ENCODE measurements around the gene TMEM208. TPM values are rescaled to one million over a fixed set of nuclear protein-coding genes. Genes with fewer than 3 reads are reported as not detected.

The TMEM208 gene
- total RNA-seq, 1 experiment from 2014 or later, result 19.5 TPM

- peak overlapping the region; percentile 99 for H3K4me2 ChIP-seq (ENCODE audit: low read depth, low read length, poor library complexity, severe bottlenecking)
- peak overlapping the region; percentile 100; the same call in 1 of the 2 replicates for H3K9ac ChIP-seq (ENCODE audit: low read length)
- H3K36me3 ChIP-seq (ENCODE audit: insufficient read depth, low read length), result peaks cover 15% of the 10 kb centered on the region
- DNase-seq, result no peak
- H4K20me1 ChIP-seq (ENCODE audit: insufficient read depth, low read depth, low read length), result peaks cover 34% of the 10 kb centered on the region
- no peak overlapping the region for H2AFZ ChIP-seq (ENCODE audit: low read length)
- no peak overlapping the region for H3K4me3 ChIP-seq (ENCODE audit: low read length)
- peaks cover 16% of the 10 kb centered on the region for H3K4me1 ChIP-seq (ENCODE audit: low read length)
- no peaks in the 10 kb centered on the region for H3K27me3 ChIP-seq (ENCODE audit: low read length)
- H3K79me2 ChIP-seq (ENCODE audit: low read length), result peaks cover 26% of the 10 kb centered on the region
- no peak overlapping the region for H3K27ac ChIP-seq (ENCODE audit: low read length)
- no peaks in the 10 kb centered on the region for H3K9me2 ChIP-seq (replicated peaks; ENCODE audit: insufficient read depth, low read length)
- H3K9me3 ChIP-seq (ENCODE audit: low read length), result no peaks in the 10 kb centered on the region
These were observed 32.7 kb upstream of the TMEM208 start for GRCh38 chr16:67194260-67194659.

DNA sequence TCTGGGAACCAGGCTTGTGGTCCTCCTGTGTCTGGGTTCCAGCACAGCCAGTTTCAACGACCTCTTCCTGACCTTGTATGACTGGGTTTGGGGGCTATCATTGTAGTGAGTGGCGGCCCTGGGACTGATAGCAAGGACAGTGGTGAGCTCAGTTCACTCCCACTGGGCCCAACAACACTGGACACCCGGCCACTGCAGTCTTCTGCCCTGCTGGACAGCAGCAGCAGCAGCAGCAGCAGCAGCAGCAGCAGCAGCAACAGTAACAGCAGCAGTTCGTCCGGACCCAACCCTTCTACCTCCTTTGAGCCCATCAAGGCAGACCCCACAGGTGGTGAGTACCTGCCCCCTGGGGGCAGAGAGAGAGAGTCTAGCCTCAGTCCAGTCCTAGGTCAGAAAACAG is 31.3 kb upstream of the TMEM208 start:
- no peak overlapping the region for H2AFZ ChIP-seq (ENCODE audit: low read length)
- H3K27ac ChIP-seq (ENCODE audit: low read length), result no peak overlapping the region
- H3K79me2 ChIP-seq (ENCODE audit: low read length), result peaks cover 26% of the 10 kb centered on the region
- no peaks in the 10 kb centered on the region for H3K9me2 ChIP-seq (replicated peaks; ENCODE audit: insufficient read depth, low read length)
- no peak overlapping the region for H3K4me3 ChIP-seq (ENCODE audit: low read length)
- H3K4me2 ChIP-seq (ENCODE audit: low read depth, low read length, poor library complexity, severe bottlenecking), result no peak overlapping the region
- peaks cover 34% of the 10 kb centered on the region for H4K20me1 ChIP-seq (ENCODE audit: insufficient read depth, low read depth, low read length)
- peaks cover 16% of the 10 kb centered on the region for H3K4me1 ChIP-seq (ENCODE audit: low read length)
- no peaks in the 10 kb centered on the region for H3K9me3 ChIP-seq (ENCODE audit: low read length)
- peaks cover 15% of the 10 kb centered on the region for H3K36me3 ChIP-seq (ENCODE audit: insufficient read depth, low read length)
- no peaks in the 10 kb centered on the region for H3K27me3 ChIP-seq (ENCODE audit: low read length)
- no peak for DNase-seq
- H3K9ac ChIP-seq (ENCODE audit: low read length), result no peak overlapping the region

- Histone ChIP-seq H3K9me2 (replicated peaks; ENCODE audit: insufficient read depth, low read length) (no peaks in the 10 kb centered on the region), H3K4me1 (ENCODE audit: low read length) (peaks cover 16% of the 10 kb centered on the region), H3K9ac (ENCODE audit: low read length) (no peak overlapping the region), H3K4me2 (ENCODE audit: low read depth, low read length, poor library complexity, severe bottlenecking) (no peak overlapping the region), H3K27me3 (ENCODE audit: low read length) (no peaks in the 10 kb centered on the region), H2AFZ (ENCODE audit: low read length) (no peak overlapping the region), H3K27ac (ENCODE audit: low read length) (no peak overlapping the region), H3K4me3 (ENCODE audit: low read length) (no peak overlapping the region), H3K9me3 (ENCODE audit: low read length) (no peaks in the 10 kb centered on the region), H3K36me3 (ENCODE audit: insufficient read depth, low read length) (peaks cover 17% of the 10 kb centered on the region), H4K20me1 (ENCODE audit: insufficient read depth, low read depth, low read length) (peaks cover 34% of the 10 kb centered on the region), H3K79me2 (ENCODE audit: low read length) (peaks cover 26% of the 10 kb centered on the region)
- no peak for DNase-seq
These were observed 30.0 kb upstream of the TMEM208 start for GRCh38 chr16:67196881-67197280.

GRCh38 chr16:67197704-67198103 is 29.2 kb upstream of the TMEM208 start:
- H3K4me1 ChIP-seq (ENCODE audit: low read length), result peaks cover 16% of the 10 kb centered on the region
- H3K4me2 ChIP-seq (ENCODE audit: low read depth, low read length, poor library complexity, severe bottlenecking), result no peak overlapping the region
- H3K9me3 ChIP-seq (ENCODE audit: low read length), result no peaks in the 10 kb centered on the region
- H4K20me1 ChIP-seq (ENCODE audit: insufficient read depth, low read depth, low read length), result peaks cover 28% of the 10 kb centered on the region
- DNase-seq, result no peak
- no peak overlapping the region for H3K9ac ChIP-seq (ENCODE audit: low read length)
- H3K4me3 ChIP-seq (ENCODE audit: low read length), result no peak overlapping the region
- no peaks in the 10 kb centered on the region for H3K9me2 ChIP-seq (replicated peaks; ENCODE audit: insufficient read depth, low read length)
- H2AFZ ChIP-seq (ENCODE audit: low read length), result no peak overlapping the region
- peaks cover 17% of the 10 kb centered on the region for H3K36me3 ChIP-seq (ENCODE audit: insufficient read depth, low read length)
- H3K79me2 ChIP-seq (ENCODE audit: low read length), result peaks cover 19% of the 10 kb centered on the region
- H3K27ac ChIP-seq (ENCODE audit: low read length), result no peak overlapping the region
- no peaks in the 10 kb centered on the region for H3K27me3 ChIP-seq (ENCODE audit: low read length)

GRCh38 chr16:67198238-67198734 is 28.6 kb upstream of the TMEM208 start:
- H3K9me3 ChIP-seq (ENCODE audit: low read length), result no peaks in the 10 kb centered on the region
- H4K20me1 ChIP-seq (ENCODE audit: insufficient read depth, low read depth, low read length), result peaks cover 22% of the 10 kb centered on the region
- no peak overlapping the region for H3K4me2 ChIP-seq (ENCODE audit: low read depth, low read length, poor library complexity, severe bottlenecking)
- H3K36me3 ChIP-seq (ENCODE audit: insufficient read depth, low read length), result peaks cover 16% of the 10 kb centered on the region
- H2AFZ ChIP-seq (ENCODE audit: low read length), result no peak overlapping the region
- peaks cover 13% of the 10 kb centered on the region for H3K79me2 ChIP-seq (ENCODE audit: low read length)
- no peak overlapping the region for H3K4me3 ChIP-seq (ENCODE audit: low read length)
- no peaks in the 10 kb centered on the region for H3K9me2 ChIP-seq (replicated peaks; ENCODE audit: insufficient read depth, low read length)
- H3K27ac ChIP-seq (ENCODE audit: low read length), result no peak overlapping the region
- no peaks in the 10 kb centered on the region for H3K27me3 ChIP-seq (ENCODE audit: low read length)
- H3K9ac ChIP-seq (ENCODE audit: low read length), result no peak overlapping the region
- DNase-seq, result peak; percentile 82
- peaks cover 10% of the 10 kb centered on the region for H3K4me1 ChIP-seq (ENCODE audit: low read length)

DNA sequence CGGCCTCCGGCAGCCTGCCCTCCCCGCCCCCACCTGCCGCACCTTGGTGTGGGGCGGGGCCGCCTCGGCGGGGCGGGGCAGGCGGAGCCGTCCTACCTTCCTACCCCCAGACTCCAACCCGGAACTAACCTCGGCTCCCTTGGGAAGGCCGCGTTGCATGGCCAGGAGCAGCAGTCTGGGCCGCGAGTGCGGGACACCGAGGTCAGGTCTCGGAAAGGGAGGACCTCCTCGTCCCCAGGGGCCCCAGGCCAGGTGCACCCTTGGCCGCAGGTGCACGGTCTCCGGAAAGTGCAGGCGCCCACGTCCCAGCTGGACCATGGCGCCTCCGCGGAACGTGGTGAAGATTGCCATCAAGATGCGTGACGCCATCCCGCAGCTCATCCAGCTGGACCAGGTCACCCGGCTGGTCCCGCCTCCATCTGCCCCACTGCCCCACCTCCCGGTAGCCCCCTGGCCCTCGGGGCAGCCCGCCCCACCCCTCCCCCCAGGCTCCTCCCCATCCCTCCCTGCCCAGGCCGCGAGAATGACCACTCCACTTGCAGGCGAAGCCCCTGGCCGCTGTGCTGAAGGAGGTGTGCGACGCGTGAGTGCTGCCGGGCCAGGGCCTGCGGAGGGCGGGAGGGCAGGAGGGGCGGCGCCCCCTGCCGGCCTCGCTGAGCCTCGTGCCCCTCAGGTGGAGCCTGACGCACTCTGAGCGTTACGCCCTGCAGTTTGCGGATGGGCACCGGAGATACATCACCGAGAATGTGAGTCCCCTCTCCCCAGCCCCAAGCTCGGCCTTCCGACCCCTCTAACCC is 27.7 kb upstream of the TMEM208 start, which contains the start of gene ELMO3:
TSS of gene ELMO3 (plus strand) at position 121 of the 797 bp plus-strand sequence. CDS start at position 317, 196 bp downstream.
- peaks cover 8% of the 10 kb centered on the region; the same call in 1 of the 2 replicates for H3K36me3 ChIP-seq (ENCODE audit: insufficient read depth, low read length)
- peaks cover 4% of the 10 kb centered on the region for H3K79me2 ChIP-seq (ENCODE audit: low read length)
- H3K4me1 ChIP-seq (ENCODE audit: low read length), result peaks cover under 1% of the 10 kb centered on the region; the same call in 1 of the 2 replicates
- peaks cover 13% of the 10 kb centered on the region for H4K20me1 ChIP-seq (ENCODE audit: insufficient read depth, low read depth, low read length)
- H3K4me2 ChIP-seq (ENCODE audit: low read depth, low read length, poor library complexity, severe bottlenecking), result no peak within 1 kb of the TSS
- H3K9me3 ChIP-seq (ENCODE audit: low read length), result no peaks in the 10 kb centered on the region
- H3K4me3 ChIP-seq (ENCODE audit: low read length), result no peak within 1 kb of the TSS
- no peak within 1 kb of the TSS for H2AFZ ChIP-seq (ENCODE audit: low read length)
- H3K27me3 ChIP-seq (ENCODE audit: low read length), result no peaks in the 10 kb centered on the region
- DNase-seq, result no peak
- no peak within 1 kb of the TSS for H3K27ac ChIP-seq (ENCODE audit: low read length)
- H3K9ac ChIP-seq (ENCODE audit: low read length), result no peak within 1 kb of the TSS
- H3K9me2 ChIP-seq (replicated peaks; ENCODE audit: insufficient read depth, low read length), result no peaks in the 10 kb centered on the region

GRCh38 chr16:67199808-67200198 is 27.1 kb upstream of the TMEM208 start:
- Histone ChIP-seq H3K4me3 (ENCODE audit: low read length) (no peak overlapping the region), H2AFZ (ENCODE audit: low read length) (no peak overlapping the region), H3K4me1 (ENCODE audit: low read length) (no peaks in the 10 kb centered on the region), H3K79me2 (ENCODE audit: low read length) (no peaks in the 10 kb centered on the region; the same call in 1 of the 2 replicates), H3K4me2 (ENCODE audit: low read depth, low read length, poor library complexity, severe bottlenecking) (no peak overlapping the region), H3K9me2 (replicated peaks; ENCODE audit: insufficient read depth, low read length) (no peaks in the 10 kb centered on the region), H4K20me1 (ENCODE audit: insufficient read depth, low read depth, low read length) (peaks cover 7% of the 10 kb centered on the region), H3K27ac (ENCODE audit: low read length) (no peak overlapping the region), H3K9ac (ENCODE audit: low read length) (no peak overlapping the region), H3K36me3 (ENCODE audit: insufficient read depth, low read length) (peaks cover 6% of the 10 kb centered on the region; the same call in 1 of the 2 replicates), H3K9me3 (ENCODE audit: low read length) (no peaks in the 10 kb centered on the region), H3K27me3 (ENCODE audit: low read length) (no peaks in the 10 kb centered on the region)
- DNase-seq, result no peak

GRCh38 chr16:67200491-67200890 is 26.4 kb upstream of the TMEM208 start:
- H3K4me1 ChIP-seq (ENCODE audit: low read length), result no peaks in the 10 kb centered on the region
- no peak for DNase-seq
- no peak overlapping the region for H3K9ac ChIP-seq (ENCODE audit: low read length)
- H3K27ac ChIP-seq (ENCODE audit: low read length), result no peak overlapping the region
- H4K20me1 ChIP-seq (ENCODE audit: insufficient read depth, low read depth, low read length), result peaks cover 6% of the 10 kb centered on the region
- peaks cover 6% of the 10 kb centered on the region; the same call in 1 of the 2 replicates for H3K36me3 ChIP-seq (ENCODE audit: insufficient read depth, low read length)
- H3K79me2 ChIP-seq (ENCODE audit: low read length), result no peaks in the 10 kb centered on the region
- H3K4me2 ChIP-seq (ENCODE audit: low read depth, low read length, poor library complexity, severe bottlenecking), result no peak overlapping the region
- H3K27me3 ChIP-seq (ENCODE audit: low read length), result no peaks in the 10 kb centered on the region
- no peak overlapping the region for H3K4me3 ChIP-seq (ENCODE audit: low read length)
- no peaks in the 10 kb centered on the region for H3K9me3 ChIP-seq (ENCODE audit: low read length)
- no peak overlapping the region for H2AFZ ChIP-seq (ENCODE audit: low read length)
- H3K9me2 ChIP-seq (replicated peaks; ENCODE audit: insufficient read depth, low read length), result no peaks in the 10 kb centered on the region
